ENCODE data around the gene SNORC.
"Not testable (repeated sequence)": the region's sequence is repeated elsewhere in the genome, so short reads cannot be mapped to it uniquely, and the experiment has no call there.

Gene SNORC

DNA sequence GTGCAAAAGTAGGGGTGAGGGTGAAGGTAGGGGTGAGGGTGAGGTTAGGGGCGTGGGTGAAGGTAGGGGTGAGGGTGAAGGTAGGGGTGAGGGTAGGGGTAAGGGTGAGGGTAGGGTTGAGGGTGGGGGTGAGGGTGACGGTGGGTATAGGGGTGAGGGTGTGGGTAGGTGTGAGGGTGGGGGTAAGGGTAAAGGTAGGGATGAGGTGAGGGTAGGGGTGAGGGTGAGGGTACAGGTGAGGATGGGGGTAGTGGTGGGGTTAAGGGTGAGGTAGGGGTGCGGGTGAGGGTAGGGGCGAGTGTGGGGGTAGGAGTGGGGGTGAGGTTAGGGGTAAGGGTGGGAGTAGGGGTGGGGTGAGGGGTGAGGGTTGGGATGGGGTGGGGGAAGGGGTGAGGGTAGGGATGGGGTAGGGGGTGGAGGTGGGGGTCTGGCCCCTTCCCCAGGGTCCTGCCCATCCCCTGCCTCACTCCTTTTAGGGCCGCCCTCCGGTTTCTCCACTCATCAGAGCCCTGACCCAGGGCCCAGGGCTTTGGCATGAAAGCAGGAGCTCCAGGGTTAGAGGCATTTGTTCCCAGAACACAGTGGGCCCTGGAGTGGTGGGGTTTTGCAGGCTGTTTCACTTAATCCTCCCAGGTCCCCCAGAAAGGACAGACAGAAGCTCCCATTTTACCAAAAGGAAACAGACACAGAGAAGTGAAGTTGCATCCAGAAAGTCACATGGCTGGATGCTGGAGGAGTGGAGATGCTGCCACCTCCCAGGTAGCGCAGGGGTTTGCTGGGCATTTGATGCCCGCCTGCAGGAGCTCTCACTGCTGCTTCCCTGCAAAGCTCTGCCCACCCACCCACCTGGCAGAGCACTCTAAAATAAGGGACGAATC is 26.9 kb downstream of the SNORC start:
- DNase-seq (ENCODE audit: low spot score), result no peak

DNA sequence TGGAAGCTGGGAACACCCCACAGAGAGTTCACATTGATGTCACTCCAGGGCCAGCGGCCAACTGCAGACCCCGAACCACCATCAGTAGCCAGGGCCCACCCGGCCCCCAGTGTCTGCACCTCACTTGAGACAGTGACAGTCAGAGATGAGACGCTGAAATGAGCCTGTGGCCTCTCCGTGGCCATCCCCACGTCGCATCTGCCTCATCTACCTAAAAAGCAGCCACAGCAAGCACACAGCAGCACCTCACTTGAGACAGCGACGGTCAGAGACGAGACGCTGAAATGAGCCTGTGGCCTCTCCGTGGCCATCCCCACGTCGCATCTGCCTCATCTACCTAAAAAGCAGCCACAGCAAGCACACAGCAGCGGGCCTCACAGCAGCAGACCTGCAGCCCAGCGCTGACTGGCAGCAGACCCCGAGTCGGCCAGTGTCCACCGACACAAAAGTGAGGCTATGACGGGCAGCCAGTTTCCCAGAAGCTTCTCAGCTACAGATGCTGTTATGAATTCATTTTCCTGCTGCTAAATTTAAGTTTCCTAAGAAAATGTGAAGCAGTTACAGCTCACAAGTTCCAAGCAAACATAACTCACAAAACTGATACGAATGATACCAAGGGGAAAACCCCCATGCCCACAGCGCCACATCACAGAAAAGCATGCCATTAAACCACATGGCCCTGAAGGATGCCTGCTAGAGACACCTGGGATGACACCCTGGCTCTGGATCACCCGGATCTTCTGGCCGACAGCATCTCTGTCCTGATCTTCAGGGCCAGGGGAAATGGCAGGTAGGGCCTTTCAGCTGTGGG is 27.7 kb downstream of the SNORC start:
- no peak for DNase-seq (ENCODE audit: low spot score)

DNA sequence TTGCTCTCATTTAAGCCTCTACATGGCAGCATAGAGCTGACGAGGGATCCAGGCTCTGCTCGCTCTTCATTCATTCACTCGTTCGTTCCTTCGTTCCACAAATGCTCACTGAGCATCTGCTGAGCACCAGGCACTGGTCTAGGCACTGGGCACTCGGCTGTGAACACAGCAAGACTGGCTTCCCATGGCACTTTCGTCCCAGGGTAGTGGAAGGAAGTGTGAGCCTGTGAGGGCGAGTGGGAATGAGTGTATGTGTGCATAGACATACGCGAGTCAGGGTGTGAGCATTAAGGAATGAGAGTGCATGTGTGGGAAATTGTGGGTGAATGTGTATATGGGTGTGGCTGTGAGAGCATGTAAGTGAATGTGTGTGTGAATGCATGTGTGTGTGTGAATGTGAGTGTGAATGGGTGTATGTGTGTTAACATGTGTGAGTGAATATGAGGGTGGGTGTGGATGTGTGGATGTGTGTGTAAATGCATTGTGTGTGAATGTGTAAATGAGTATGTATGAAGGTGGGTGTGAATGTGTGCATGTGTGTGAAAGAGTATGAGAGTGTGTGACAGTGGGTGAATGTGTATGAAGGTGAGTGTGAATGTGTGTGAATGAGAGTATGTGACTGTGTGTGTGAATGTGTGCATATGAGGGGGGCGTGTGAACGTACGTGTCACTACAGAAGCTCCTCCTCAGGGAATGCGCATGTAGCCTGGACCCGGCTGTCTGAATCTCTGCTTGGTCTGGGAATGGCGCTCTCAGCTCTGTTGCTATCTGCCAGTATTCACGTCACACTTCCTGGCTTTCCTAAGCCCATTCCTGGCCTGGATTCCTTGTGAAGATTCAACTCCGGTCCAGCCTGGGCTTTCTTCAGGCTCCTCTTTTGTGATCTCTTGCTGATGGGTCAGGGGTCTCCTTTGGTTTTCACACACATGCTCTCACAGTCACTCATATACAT is 28.8 kb downstream of the SNORC start:
- DNase-seq (ENCODE audit: low spot score), result no peak

DNA sequence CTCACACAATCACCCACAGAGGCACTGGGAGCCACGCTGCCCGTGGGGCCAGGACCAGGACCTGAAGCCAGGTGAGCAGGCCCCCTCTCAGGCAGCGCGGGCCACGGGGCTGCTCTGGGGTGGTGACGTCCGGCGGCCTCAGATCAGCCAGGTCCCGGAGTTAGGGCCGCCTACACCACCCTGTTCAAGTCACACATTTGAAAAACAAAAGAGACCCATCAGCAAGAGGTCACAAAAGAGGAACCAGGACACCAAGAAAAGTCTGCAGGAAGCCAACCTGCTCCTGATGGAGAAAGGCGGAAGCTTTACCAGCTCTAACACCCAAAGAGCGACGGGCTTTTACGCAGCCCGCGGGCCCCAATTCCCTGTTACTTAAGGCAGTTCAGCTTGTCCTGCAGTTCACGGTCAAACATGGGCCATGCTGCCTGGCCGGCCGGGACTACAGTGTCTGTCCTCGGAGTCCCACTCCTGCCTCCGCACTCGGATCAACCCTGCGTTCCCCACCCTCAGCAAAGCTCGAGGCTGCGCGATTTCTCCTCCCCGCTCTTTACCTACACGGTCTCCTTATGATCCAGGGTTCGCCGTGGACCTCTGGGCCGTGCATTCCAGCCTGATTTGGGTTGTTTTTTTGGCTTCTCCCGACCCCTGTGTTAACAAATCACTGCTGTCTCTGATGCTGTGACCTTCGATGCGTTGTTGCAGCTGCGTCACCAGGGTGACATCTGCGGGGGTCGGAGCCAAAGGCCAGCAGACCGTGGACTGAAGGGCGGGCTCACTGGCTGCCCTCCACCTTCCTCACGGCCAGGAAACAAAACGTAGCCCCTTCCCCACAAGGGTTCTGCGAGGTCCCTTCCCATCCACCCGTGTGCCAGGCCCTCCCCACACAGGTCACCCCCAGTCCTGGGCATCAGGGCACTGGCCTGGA is 31.0 kb downstream of the SNORC start:
- DNase-seq (ENCODE audit: low spot score), result peak; percentile 7

DNA sequence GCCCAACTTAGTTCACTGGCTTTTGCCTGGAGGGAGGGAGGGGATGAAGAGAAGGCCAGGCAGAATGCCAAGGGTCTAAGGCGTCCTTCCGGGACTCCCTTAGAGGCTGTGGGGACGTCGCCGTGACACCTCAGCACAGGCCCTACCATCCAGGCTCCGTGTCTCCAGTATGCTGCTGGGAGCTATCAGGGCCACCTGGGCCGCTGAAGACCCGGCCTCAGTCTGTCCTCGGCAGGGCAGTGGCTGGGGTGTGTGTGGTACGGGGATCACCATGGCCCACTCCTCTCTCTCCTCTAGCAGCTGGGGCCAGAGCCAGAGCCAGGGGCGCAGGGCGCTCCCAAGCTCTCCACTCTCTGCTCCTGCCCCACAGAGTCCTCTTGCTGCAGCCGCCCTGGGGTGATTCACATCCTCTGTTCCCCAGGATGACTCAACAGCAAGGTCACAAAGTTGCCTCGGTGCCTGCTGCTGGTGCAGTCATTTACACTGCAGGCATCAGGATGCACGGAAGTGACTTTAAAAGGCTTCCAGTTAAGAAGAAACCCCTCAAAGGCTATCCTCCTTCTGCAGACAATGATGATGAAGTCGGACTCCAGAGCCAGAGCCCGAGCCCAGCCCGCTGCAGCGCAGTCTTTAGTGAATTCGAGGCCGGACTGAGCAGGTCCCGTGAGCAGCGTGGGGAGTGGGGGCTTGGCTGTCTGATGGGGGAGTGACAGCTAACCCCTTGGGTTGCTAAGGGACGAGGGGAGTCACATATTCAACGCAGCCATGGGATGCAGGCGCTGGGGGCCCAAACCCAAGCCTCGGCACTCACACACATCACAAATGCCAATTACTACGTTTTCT is 31.9 kb downstream of the SNORC start:
- peak; percentile 90 for DNase-seq (ENCODE audit: low spot score)

DNA sequence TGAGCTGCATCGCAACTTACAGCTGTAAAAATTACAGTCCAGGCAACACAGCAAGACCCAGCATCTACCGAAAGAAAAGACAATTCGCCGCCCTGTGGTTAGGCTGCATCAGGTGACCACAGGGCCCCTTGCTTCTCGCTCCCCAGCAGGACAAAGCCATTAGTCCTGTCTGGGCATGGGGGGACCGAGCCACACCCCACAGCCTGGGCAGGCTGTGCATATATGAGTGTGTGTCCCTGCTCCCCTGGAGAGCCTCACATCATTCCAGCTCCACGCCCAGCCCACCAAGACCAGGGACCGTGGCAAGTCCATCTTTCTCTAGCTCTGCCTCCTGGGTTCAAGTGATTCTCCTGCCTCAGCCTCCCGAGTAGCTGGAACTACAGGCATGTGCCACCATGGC is 33.9 kb downstream of the SNORC start:
- no peak for DNase-seq (ENCODE audit: low spot score)

DNA sequence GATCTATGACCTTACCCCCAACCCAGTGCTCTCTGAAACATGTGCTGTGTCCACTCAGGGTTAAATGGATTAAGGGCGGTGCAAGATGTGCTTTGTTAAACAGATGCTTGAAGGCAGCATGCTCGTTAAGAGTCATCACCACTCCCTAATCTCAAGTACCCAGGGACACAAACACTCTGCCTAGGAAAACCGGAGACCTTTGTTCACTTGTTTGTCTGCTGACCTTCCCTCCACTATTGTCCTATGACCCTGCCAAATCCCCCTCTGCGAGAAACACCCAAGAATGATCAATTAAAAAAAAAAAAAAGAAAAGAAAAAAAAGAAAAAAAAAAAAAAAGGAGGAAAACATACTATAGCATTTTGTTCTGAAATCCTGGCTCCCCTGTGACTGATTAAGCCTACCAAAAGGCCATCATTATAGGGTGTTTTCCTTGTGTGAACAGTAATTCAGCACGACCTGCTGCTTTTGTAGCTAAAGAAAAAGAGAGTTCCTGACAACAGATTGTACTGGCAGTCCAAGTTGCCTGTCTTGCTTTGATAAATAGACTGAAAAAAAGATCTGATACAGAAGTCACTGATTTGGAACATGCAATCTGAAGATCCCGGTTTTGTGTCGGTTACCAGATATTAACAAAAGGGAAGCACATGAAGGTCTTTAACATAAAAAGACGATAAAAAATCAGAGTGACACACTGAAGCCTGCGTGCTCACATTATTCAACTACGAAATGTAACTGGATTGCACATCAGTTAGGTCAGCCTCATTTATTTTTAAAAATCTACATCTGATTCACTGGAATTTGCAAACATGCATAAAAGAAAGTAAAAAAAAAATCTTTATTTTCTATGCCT is 37.0 kb downstream of the SNORC start:
- DNase-seq (ENCODE audit: low spot score), result not testable (repeated sequence)

DNA sequence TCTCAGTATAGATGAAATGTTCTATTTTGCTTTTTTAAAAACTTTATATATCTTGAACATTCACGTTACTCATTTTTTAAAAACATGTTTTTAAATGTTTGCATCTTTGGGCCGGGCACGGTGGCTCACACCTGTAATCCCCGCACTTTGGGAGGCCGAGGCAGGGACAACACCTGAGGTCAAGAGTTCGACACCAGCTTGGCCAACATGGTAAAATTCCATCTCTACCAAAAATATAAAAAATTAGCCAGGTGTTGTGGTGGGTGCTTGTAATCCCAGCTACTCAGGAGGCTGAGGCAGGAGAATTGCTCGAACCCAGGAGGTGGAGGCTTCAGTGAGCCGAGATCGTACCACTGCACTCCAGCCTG is 37.6 kb downstream of the SNORC start:
- not testable (repeated sequence) for DNase-seq (ENCODE audit: low spot score)

DNA sequence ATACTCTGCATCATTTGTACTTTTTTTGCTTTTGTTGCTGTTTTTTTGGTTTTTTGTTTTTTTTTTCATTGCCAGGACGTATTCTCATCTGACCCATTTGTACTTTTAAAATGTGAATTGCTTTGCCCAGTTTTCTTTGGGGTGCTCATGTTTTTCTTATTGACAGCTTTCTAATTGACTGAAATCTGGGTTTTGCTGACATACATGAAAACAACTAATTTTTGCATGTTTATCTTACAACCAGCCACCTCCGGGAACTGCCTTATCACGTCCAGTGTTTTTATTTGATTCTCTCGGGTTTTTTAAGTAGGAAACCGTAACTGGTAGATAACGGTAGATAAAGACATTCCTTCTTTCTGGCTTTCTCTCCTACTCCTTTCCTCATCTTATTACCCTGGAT is 38.6 kb downstream of the SNORC start:
- DNase-seq (ENCODE audit: low spot score), result no peak

DNA sequence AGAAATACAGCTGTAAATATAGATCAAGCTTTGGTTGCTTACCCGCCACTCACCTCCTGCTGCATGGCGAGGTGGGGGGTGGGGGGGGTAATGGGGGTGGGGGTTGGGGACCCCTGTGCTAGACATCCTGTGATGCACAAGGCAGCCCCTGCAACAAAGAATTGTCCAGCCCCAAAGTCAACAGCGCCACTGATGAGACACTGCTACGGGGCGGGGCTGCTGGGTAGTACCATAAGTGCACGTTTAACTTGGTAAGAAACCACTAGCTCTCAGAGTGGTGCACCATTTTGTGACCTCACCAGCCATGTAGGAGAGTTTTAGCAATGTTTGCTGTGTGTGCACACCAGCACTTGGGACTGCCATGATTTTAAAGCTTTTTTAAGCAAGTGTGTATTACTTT is 40.3 kb downstream of the SNORC start:
- DNase-seq (ENCODE audit: low spot score), result no peak

DNA sequence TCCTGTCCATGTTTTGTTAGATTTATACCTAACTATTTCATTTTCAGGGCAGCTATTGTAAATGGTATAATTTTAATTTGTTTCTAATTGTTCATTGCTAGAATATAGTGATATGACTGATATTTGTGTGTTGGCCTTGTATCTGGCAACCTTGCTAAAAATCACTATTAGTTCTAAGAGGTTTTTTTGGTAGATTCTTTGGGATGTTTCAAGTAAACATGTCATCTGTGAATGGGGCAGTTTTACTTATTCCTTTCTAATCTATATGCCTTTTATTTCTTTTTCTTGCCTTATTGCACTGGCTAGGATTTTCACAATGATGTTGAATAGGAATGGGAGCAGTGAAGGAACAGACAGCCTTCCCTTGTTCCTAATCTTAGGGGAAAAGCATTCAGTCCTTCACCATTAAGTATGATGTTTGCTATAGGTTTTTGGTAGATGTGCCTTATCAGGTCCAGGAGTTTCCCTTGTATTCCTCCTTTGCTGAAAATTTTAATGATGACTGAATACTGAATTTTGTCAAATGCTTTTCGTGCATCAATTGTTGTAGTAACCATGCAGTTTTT is 41.7 kb downstream of the SNORC start:
- DNase-seq (ENCODE audit: low spot score), result no peak

DNA sequence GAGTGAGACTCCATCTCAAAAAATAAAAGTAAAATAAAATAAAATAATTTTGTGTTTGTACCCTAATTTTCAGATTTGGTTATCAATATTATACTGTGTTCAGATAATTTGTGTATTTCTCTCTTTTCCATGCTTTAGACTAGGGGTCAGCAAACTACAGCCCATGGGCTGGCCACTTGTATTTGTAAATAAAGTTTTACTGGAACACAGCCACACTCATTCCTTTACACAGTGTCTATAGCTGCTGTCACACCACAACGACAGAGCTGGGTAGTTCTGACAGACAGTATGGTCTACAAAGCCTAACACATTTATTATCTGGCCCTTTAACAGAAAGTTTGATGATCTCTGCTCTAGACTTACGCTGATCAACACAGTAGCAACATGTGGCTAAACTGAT is 43.8 kb downstream of the SNORC start:
- no peak for DNase-seq (ENCODE audit: low spot score)

DNA sequence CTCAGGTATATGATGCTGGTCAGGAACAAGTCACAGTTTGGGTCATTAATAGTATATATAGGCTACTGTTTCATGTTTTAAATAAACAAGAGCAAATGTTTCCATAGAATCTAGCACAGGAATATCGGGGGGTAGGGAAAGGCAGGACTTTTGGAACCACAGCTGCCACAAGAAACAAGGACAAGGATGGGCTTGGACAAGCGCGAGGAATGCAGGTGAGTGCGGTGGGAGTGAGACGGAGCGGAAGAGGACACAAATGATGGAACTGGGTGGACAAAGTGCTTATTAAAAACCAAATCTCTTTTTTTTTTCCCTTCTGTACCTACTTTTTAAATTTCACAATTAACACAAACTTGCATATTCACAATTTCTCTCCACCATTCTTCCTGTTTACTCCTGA is 49.1 kb downstream of the SNORC start:
- peak; percentile 47 for DNase-seq (ENCODE audit: low spot score)

DNA sequence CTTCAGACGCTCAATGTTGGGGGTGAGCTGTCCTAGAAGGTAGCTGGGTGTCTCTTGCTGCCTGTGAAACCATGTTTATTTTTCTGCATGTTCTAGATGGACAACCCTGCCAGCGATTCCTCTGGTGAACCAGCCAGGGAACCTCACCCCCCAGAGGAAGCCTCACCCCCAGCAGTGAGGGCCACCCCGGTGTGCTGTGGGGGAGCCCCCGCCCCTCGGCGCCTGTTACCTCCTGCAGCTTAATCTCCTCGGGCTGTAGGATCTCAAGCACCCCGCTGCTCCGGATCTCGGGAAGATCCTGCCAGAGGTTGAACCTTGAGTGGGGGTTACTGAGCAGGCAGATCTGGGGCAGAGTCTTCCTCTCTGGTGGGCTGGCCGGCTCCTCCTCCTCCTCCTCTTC is 50.0 kb downstream of the SNORC start:
- no peak for DNase-seq (ENCODE audit: low spot score)

DNA sequence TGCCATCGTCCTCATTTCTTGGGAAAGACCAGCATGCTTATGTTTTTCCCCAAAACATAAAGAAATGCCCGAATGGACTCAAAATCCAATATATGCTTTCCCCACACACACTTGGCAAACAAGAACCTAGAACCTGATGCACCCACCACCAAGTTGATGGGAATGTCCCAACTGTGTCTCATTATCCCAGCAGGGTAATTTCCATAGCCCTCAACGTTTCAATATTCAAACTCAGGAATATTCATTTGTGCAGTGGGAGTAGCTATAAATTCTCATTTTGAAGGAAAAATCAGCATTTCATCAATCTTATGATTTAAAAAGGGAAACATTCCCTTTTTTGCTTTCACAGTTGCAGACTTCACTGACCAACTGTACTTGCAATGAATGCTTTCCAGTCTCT is 50.7 kb downstream of the SNORC start:
- DNase-seq (ENCODE audit: low spot score), result no peak

DNA sequence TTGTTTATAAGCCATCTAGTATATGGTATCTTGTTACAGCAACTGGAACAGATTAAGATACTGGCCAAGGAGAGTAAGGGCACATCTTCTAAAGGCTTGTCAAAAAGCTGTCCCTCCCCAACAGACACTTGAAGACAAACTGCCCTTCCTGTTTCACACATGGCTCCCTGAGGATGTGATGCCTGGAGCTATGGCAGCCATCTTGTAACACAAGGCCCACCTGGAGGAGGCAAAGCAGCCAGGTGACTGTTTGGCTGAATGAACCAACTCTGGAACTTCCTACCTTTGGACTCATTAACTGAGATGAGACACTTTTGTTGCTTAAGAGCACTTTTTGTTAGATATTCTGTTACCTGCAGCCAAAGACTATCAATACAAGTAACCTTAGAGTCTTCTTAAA is 54.4 kb downstream of the SNORC start:
- no peak for DNase-seq (ENCODE audit: low spot score)

DNA sequence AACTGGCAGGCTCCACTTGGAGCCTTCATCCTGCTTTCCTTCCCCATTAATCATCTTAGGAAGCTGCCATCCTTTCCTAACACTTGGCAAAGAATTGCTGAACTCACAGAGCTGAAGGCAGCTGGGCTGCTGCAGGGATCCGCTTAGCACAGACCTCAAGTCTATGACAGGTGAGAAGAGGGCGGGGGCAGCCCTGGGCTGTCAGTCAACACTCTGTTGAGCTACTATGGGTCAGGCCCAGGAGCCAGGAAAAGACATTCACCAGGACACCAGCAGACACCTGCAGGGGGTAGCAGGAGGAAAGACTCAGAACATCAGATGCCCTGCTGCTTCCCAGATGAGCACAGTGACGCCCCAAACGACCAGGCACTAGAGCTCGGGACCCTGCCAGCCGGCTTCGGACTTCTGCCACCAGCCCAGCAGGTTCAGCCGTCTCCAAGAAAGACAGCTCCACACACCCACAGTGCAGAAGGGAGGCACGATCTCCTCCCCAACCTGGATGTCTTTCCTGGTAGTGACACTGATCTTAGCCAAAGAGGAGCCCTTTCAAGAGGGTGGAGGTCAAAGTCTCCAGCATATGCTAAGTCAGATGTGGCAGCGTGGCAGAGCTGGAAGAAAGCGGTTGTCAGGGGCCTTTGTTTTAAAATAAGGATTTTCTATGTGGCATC is 55.2 kb downstream of the SNORC start:
- no peak for DNase-seq (ENCODE audit: low spot score)

DNA sequence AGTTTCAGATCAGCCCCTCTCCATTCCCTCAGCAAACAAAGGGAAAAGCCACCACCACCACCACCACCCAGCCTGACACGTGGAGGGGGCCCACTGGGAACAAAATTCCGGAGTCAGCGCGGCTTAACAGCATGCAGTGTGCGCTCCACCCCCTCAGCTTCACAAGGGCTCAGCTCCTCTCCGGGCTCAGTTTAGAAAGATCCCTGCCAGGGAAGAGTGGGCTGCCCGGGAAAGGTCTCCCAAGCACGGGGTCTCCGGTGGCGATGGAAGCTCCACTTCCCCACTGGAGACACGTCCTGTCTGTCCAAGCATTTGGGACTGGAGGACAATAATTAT is 55.7 kb downstream of the SNORC start:
- DNase-seq (ENCODE audit: low spot score), result no peak
